SK-N-MC (cell line): ENCODE data around the gene MAP7D2.

Experiments
- EZH2 ChIP-seq: fragments of 200-600 bp; sonication (generic); IDR thresholded peaks from one replicate; pipeline ENCODE4 v1.6.1; 2017; ENCODE audit warnings: antibody characterized with exemption
- FOXP2 ChIP-seq: optimal IDR thresholded peaks from 2 replicates; pipeline ENCODE3; 2011; ENCODE audit warnings: mild to moderate bottlenecking, moderate library complexity; ENCODE audit not compliant: insufficient read depth; ENCODE audit errors: extremely low read length, control extremely low read depth
- POLR2AphosphoS5 ChIP-seq: IDR thresholded peaks from 2 replicates; pipeline ENCODE4 v1.6.1; 2012; ENCODE audit warnings: mild to moderate bottlenecking, low read depth, low read length, borderline replicate concordance

DNA sequence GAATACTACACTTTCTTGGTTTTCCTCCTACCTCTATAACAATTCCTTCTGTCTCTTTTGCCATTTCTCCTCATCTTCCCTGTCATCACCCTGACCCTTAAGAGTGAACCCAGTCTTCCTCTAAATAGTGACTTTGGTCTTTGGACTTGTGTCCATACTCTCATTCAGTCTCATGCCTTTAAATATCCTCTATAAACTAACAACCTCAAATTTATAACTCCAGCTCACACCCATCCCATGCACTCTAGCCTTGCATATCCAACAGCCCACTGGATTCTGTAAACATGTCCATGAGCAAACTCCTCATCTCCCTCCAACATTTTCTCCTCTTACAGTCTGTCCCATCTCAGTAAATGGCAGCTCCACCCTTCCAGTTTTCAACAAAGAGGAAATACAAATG is 140.9 kb downstream of the MAP7D2 start:
- no peak for TF ChIP-seq POLR2AphosphoS5
- TF ChIP-seq EZH2 = no peak
- no peak for TF ChIP-seq FOXP2
